GM19467 (cell line): Measurements from ENCODE around the gene HSD11B1L.
A peak's percentile ranks its signal among the peaks of the same experiment; 100 is the strongest.
"Not testable (repeated sequence)": the region's sequence is repeated elsewhere in the genome, so short reads cannot be mapped to it uniquely, and the experiment has no call there.

Experiments used
- ATAC-seq: cut with Tn5 transposase; IDR thresholded peaks from one replicate; pipeline ENCODE4 v1.9.1; 2021; ENCODE audit warnings: mild to moderate bottlenecking, moderate library complexity; ENCODE audit not compliant: unreplicated experiment

The HSD11B1L gene

GRCh38 chr19:5686647-5687359 lies 6.0 kb downstream of the HSD11B1L start:
- peak; percentile 36 for ATAC-seq

- ATAC-seq: no peak
Measured at GRCh38 chr19:5687360-5688198, 6.8 kb downstream of the HSD11B1L start.

- not testable (repeated sequence) for ATAC-seq
Measured at GRCh38 chr19:5688262-5688881, 7.5 kb downstream of the HSD11B1L start.

- ATAC-seq: peak; percentile 51
Measured at GRCh38 chr19:5690125-5690954, 9.5 kb downstream of the HSD11B1L start, which contains the start of gene RPL36. Gene RPL36 (plus strand): TSS chr19:5690295. CDS start chr19:5690508, 213 bp downstream.

GRCh38 chr19:5690955-5691821 lies 10.4 kb downstream of the HSD11B1L start:
- no peak for ATAC-seq

- no peak for ATAC-seq
Measured at GRCh38 chr19:5691822-5692722, 11.2 kb downstream of the HSD11B1L start.

- ATAC-seq: no peak
Measured at GRCh38 chr19:5692723-5693194, 11.9 kb downstream of the HSD11B1L start.

- ATAC-seq: no peak
Measured at GRCh38 chr19:5693195-5694166, 12.7 kb downstream of the HSD11B1L start.

GRCh38 chr19:5694167-5694955 lies 13.5 kb downstream of the HSD11B1L start:
- no peak for ATAC-seq

GRCh38 chr19:5694956-5695648 lies 14.3 kb downstream of the HSD11B1L start:
- ATAC-seq: no peak

- no peak for ATAC-seq
Measured at GRCh38 chr19:5695649-5696195, 14.9 kb downstream of the HSD11B1L start.

GRCh38 chr19:5696196-5697021 lies 15.6 kb downstream of the HSD11B1L start:
- no peak for ATAC-seq

- ATAC-seq: no peak
Measured at GRCh38 chr19:5697022-5697889, 16.4 kb downstream of the HSD11B1L start.
